Liver (tissue), 3 donors: Measurements from ENCODE around the gene KNDC1.

Experiments
- CTCF ChIP-seq: fragments of 150-350 bp; IDR thresholded peaks from 2 replicates; pipeline ENCODE4 v1.5.1; 2017; ENCODE audit warnings: improper control_type of control experiment, low read depth, low read length; ENCODE audit not compliant: missing input control
- RXRA ChIP-seq, 2 donors: IDR thresholded peaks; 2 replicates each; pipeline ENCODE4 v1.6.1; 2017 to 2018; ENCODE audit warnings: antibody characterized with exemption in 2 of 2, mild to moderate bottlenecking in 1 of 2
- TAF1 ChIP-seq: conservative IDR thresholded peaks from 2 replicates; pipeline ENCODE4 v1.6.1; 2016; ENCODE audit warnings: antibody characterized with exemption, mild to moderate bottlenecking
- donor health status: healthy.
- donor health status: healthy.

GRCh38 chr10:133264461-133264860 lies 104.4 kb downstream of the KNDC1 start:
- TF ChIP-seq CTCF (no peak), RXRA (IDR thresholded peaks at IDR 0.05) (no peak), TAF1 (no peak)
